ENCODE measurements around the gene SGMS2.

SGMS2 gene

GRCh38 chr4:107866726-107867125 is 42.0 kb downstream of the SGMS2 start:
- no peak overlapping the region for H3K27ac ChIP-seq (ENCODE audit: low read depth, low read length, severe bottlenecking)
- no peaks in the 10 kb centered on the region for H3K36me3 ChIP-seq (ENCODE audit: control insufficient read depth, insufficient read depth, low read length)
- H3K4me1 ChIP-seq (ENCODE audit: control insufficient read depth, insufficient read depth, low read length, poor library complexity, severe bottlenecking) = peaks cover 5% of the 10 kb centered on the region
- WGBS, 2 experiments (ENCODE audit: insufficient coverage in 2 of 2) = no CpG with 5 or more reads among the region's 1 CpG
- H3K4me3 ChIP-seq (ENCODE audit: extremely low read depth, insufficient read depth, low read length, poor library complexity, severe bottlenecking) = no peak overlapping the region
- no peaks in the 10 kb centered on the region for H3K9me3 ChIP-seq (ENCODE audit: control insufficient read depth, low read length)

- Histone ChIP-seq H3K4me3 (ENCODE audit: extremely low read depth, insufficient read depth, low read length, poor library complexity, severe bottlenecking) (no peak overlapping the region), H3K36me3 (ENCODE audit: control insufficient read depth, insufficient read depth, low read length) (no peaks in the 10 kb centered on the region), H3K27ac (ENCODE audit: low read depth, low read length, severe bottlenecking) (no peak overlapping the region), H3K4me1 (ENCODE audit: control insufficient read depth, insufficient read depth, low read length, poor library complexity, severe bottlenecking) (no peaks in the 10 kb centered on the region), H3K9me3 (ENCODE audit: control insufficient read depth, low read length) (no peaks in the 10 kb centered on the region)
- WGBS, 2 experiments (ENCODE audit: insufficient coverage in 2 of 2) = 85 to 89% methylated on average over 3 of the region's 6 CpGs
Measured at GRCh38 chr4:107870236-107870635, 45.5 kb downstream of the SGMS2 start.

- Histone ChIP-seq H3K9me3 (ENCODE audit: control insufficient read depth, low read length) (no peaks in the 10 kb centered on the region), H3K36me3 (ENCODE audit: control insufficient read depth, insufficient read depth, low read length) (no peaks in the 10 kb centered on the region), H3K27ac (ENCODE audit: low read depth, low read length, severe bottlenecking) (no peak overlapping the region), H3K4me3 (ENCODE audit: extremely low read depth, insufficient read depth, low read length, poor library complexity, severe bottlenecking) (no peak overlapping the region), H3K4me1 (ENCODE audit: control insufficient read depth, insufficient read depth, low read length, poor library complexity, severe bottlenecking) (no peaks in the 10 kb centered on the region)
- 92 to 100% methylated on average over 2 of the region's 8 CpGs for WGBS, 2 experiments (ENCODE audit: insufficient coverage in 2 of 2)
Measured at GRCh38 chr4:107870916-107871786, 46.4 kb downstream of the SGMS2 start.

GRCh38 chr4:107874024-107874423 is 49.3 kb downstream of the SGMS2 start:
- H3K9me3 ChIP-seq (ENCODE audit: control insufficient read depth, low read length) = no peaks in the 10 kb centered on the region
- 86 to 100% methylated on average over 1 to 2 of the region's 3 CpGs for WGBS, 2 experiments (ENCODE audit: insufficient coverage in 2 of 2)
- no peak overlapping the region for H3K4me3 ChIP-seq (ENCODE audit: extremely low read depth, insufficient read depth, low read length, poor library complexity, severe bottlenecking)
- no peak overlapping the region for H3K27ac ChIP-seq (ENCODE audit: low read depth, low read length, severe bottlenecking)
- no peaks in the 10 kb centered on the region for H3K36me3 ChIP-seq (ENCODE audit: control insufficient read depth, insufficient read depth, low read length)
- no peaks in the 10 kb centered on the region for H3K4me1 ChIP-seq (ENCODE audit: control insufficient read depth, insufficient read depth, low read length, poor library complexity, severe bottlenecking)

GRCh38 chr4:107876099-107876498 is 51.4 kb downstream of the SGMS2 start:
- no peaks in the 10 kb centered on the region for H3K4me1 ChIP-seq (ENCODE audit: control insufficient read depth, insufficient read depth, low read length, poor library complexity, severe bottlenecking)
- no peak overlapping the region for H3K4me3 ChIP-seq (ENCODE audit: extremely low read depth, insufficient read depth, low read length, poor library complexity, severe bottlenecking)
- no peaks in the 10 kb centered on the region for H3K9me3 ChIP-seq (ENCODE audit: control insufficient read depth, low read length)
- H3K27ac ChIP-seq (ENCODE audit: low read depth, low read length, severe bottlenecking) = no peak overlapping the region
- 80 to 100% methylated on average over 1 of the region's 1 CpG for WGBS, 2 experiments (ENCODE audit: insufficient coverage in 2 of 2)
- H3K36me3 ChIP-seq (ENCODE audit: control insufficient read depth, insufficient read depth, low read length) = no peaks in the 10 kb centered on the region

- Histone ChIP-seq H3K9me3 (ENCODE audit: control insufficient read depth, low read length) (no peaks in the 10 kb centered on the region), H3K36me3 (ENCODE audit: control insufficient read depth, insufficient read depth, low read length) (no peaks in the 10 kb centered on the region), H3K4me3 (ENCODE audit: extremely low read depth, insufficient read depth, low read length, poor library complexity, severe bottlenecking) (no peak overlapping the region), H3K27ac (ENCODE audit: low read depth, low read length, severe bottlenecking) (no peak overlapping the region), H3K4me1 (ENCODE audit: control insufficient read depth, insufficient read depth, low read length, poor library complexity, severe bottlenecking) (no peaks in the 10 kb centered on the region)
- 100% methylated on average over 1 of the region's 3 CpGs; no CpG with 5 or more reads in 1 of the 2 experiments for WGBS, 2 experiments (ENCODE audit: insufficient coverage in 2 of 2)
Measured at GRCh38 chr4:107877361-107877760, 52.6 kb downstream of the SGMS2 start.

- Histone ChIP-seq H3K4me3 (ENCODE audit: extremely low read depth, insufficient read depth, low read length, poor library complexity, severe bottlenecking) (no peak overlapping the region), H3K4me1 (ENCODE audit: control insufficient read depth, insufficient read depth, low read length, poor library complexity, severe bottlenecking) (no peaks in the 10 kb centered on the region), H3K9me3 (ENCODE audit: control insufficient read depth, low read length) (peaks cover 13% of the 10 kb centered on the region), H3K36me3 (ENCODE audit: control insufficient read depth, insufficient read depth, low read length) (no peaks in the 10 kb centered on the region), H3K27ac (ENCODE audit: low read depth, low read length, severe bottlenecking) (no peak overlapping the region)
Measured at GRCh38 chr4:107885865-107886264, 61.1 kb downstream of the SGMS2 start.

- H3K36me3 ChIP-seq (ENCODE audit: control insufficient read depth, insufficient read depth, low read length) = no peaks in the 10 kb centered on the region
- no peaks in the 10 kb centered on the region for H3K4me1 ChIP-seq (ENCODE audit: control insufficient read depth, insufficient read depth, low read length, poor library complexity, severe bottlenecking)
- WGBS, 2 experiments (ENCODE audit: insufficient coverage in 2 of 2) = 0% methylated on average over 1 of the region's 2 CpGs; no CpG with 5 or more reads in 1 of the 2 experiments
- no peak overlapping the region for H3K27ac ChIP-seq (ENCODE audit: low read depth, low read length, severe bottlenecking)
- H3K9me3 ChIP-seq (ENCODE audit: control insufficient read depth, low read length) = peaks cover 15% of the 10 kb centered on the region
- no peak overlapping the region for H3K4me3 ChIP-seq (ENCODE audit: extremely low read depth, insufficient read depth, low read length, poor library complexity, severe bottlenecking)
Measured at GRCh38 chr4:107888237-107888636, 63.5 kb downstream of the SGMS2 start.

GRCh38 chr4:107890779-107891178 is 66.0 kb downstream of the SGMS2 start:
- WGBS, 2 experiments (ENCODE audit: insufficient coverage in 2 of 2) = 70% methylated on average over 2 of the region's 2 CpGs; no CpG with 5 or more reads in 1 of the 2 experiments
- Histone ChIP-seq H3K4me3 (ENCODE audit: extremely low read depth, insufficient read depth, low read length, poor library complexity, severe bottlenecking) (no peak overlapping the region), H3K36me3 (ENCODE audit: control insufficient read depth, insufficient read depth, low read length) (no peaks in the 10 kb centered on the region), H3K27ac (ENCODE audit: low read depth, low read length, severe bottlenecking) (no peak overlapping the region), H3K4me1 (ENCODE audit: control insufficient read depth, insufficient read depth, low read length, poor library complexity, severe bottlenecking) (no peaks in the 10 kb centered on the region), H3K9me3 (ENCODE audit: control insufficient read depth, low read length) (peaks cover 15% of the 10 kb centered on the region)

GRCh38 chr4:107891299-107891698 is 66.6 kb downstream of the SGMS2 start:
- Histone ChIP-seq H3K27ac (ENCODE audit: low read depth, low read length, severe bottlenecking) (no peak overlapping the region), H3K4me1 (ENCODE audit: control insufficient read depth, insufficient read depth, low read length, poor library complexity, severe bottlenecking) (no peaks in the 10 kb centered on the region), H3K9me3 (ENCODE audit: control insufficient read depth, low read length) (peaks cover 15% of the 10 kb centered on the region), H3K4me3 (ENCODE audit: extremely low read depth, insufficient read depth, low read length, poor library complexity, severe bottlenecking) (no peak overlapping the region), H3K36me3 (ENCODE audit: control insufficient read depth, insufficient read depth, low read length) (no peaks in the 10 kb centered on the region)
